ENCODE measurements around the gene DAZAP2. TPM values are rescaled to one million over a fixed set of nuclear protein-coding genes. Genes with fewer than 3 reads are reported as not detected.
"Not testable (repeated sequence)": the region's sequence is repeated elsewhere in the genome, so short reads cannot be mapped to it uniquely, and the experiment has no call there.

The DAZAP2 gene
- total RNA-seq, 4 donors from 2014 or later = 63.3 to 229 (median 192) TPM

DNA sequence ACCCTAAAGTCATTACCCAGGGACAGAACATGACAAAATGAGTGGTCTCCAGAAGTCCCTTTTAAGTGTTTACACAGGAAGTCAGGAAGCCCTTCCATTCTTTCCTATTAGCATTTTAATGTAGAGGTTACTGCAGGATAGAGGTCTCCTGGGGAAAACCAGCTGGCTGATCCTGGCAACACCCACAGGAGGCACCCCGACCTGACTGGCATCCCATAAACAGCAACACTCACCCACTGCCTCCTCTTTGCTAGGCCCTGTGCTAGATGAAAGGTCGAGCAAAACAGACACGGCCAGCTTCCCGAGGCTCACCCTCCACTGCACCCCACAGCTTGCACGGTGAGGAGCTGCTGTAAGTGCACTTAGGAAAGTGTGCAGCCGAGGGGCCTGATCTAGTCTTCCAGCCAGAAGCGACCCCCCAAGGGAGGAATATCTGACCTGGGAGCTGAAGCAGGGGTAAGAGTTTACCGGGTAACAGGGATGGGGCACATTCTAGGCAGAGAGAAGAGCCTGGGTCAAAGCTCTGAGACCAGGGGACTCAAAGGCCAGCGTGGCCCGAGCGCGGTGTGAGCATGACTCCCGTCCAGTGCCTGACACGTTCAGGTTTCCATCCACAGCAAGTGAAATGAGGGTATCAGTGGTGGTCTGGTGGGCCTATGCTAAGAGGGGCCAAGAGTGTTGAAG lies 9.0 kb downstream of the DAZAP2 start:
- TF ChIP-seq POLR2A (IDR thresholded peaks at IDR 0.05) (no peak), CTCF (IDR thresholded peaks at IDR 0.05) (no peak)
- intact Hi-C loops (cut with DNase I; ENCODE audit: low total_unique reads) = loop anchor here (5.0 kb wide), 1 partner anchor 35 kb away; no protein-coding TSS in a partner anchor
- H3K27ac ChIP-seq = no peak overlapping the region

DNA sequence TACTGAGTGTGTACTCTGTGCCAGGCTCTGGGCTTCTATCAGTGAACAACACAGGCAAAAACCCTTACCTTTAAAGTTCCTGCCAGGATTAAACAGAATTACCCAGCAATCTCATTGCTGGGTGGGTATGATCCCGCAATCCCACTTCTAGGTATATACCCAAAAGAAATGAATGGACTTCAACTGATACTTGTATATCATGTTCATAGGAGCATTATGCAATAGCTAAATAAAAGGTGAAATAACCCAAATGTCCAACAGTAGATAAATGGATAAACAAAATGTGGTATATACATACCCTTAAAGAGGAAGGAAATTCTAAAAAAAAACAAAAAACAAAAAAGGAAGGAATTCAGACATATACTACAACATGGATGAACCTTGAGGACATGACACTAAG lies 14.7 kb downstream of the DAZAP2 start:
- H3K27ac ChIP-seq = no peak overlapping the region
- no peak for TF ChIP-seq POLR2A (IDR thresholded peaks at IDR 0.05)
- TF ChIP-seq CTCF (IDR thresholded peaks at IDR 0.05) = no peak
- DNase-seq = no peak
- no peaks in the 10 kb centered on the region for H3K9me3 ChIP-seq
- no peaks in the 10 kb centered on the region for H3K36me3 ChIP-seq
- intact Hi-C loops (cut with DNase I; ENCODE audit: low total_unique reads) = no loop called here
- H3K4me1 ChIP-seq = no peaks in the 10 kb centered on the region
- no peaks in the 10 kb centered on the region for H3K27me3 ChIP-seq
- H3K4me3 ChIP-seq = no peak overlapping the region

More for the DNA sequence above, 9.0 kb downstream of the DAZAP2 start:
- no peaks in the 10 kb centered on the region for H3K4me1 ChIP-seq
- no peaks in the 10 kb centered on the region for H3K27me3 ChIP-seq
- no peak for DNase-seq
- H3K4me3 ChIP-seq = no peak overlapping the region
- H3K36me3 ChIP-seq = no peaks in the 10 kb centered on the region
- no peaks in the 10 kb centered on the region for H3K9me3 ChIP-seq

- intact Hi-C loops (cut with DNase I; ENCODE audit: low total_unique reads) = no loop called here
- Histone ChIP-seq H3K27me3 (no peaks in the 10 kb centered on the region), H3K36me3 (no peaks in the 10 kb centered on the region), H3K27ac (no peak overlapping the region), H3K4me1 (no peaks in the 10 kb centered on the region), H3K9me3 (no peaks in the 10 kb centered on the region), H3K4me3 (no peak overlapping the region)
- no peak for DNase-seq
- TF ChIP-seq POLR2A (IDR thresholded peaks at IDR 0.05) (no peak), CTCF (IDR thresholded peaks at IDR 0.05) (no peak)
Measured at GRCh38 chr12:51254536-51254935, 15.9 kb downstream of the DAZAP2 start.

GRCh38 chr12:51259600-51259999 lies 21.0 kb downstream of the DAZAP2 start:
- H3K4me3 ChIP-seq; intact Hi-C loops (cut with DNase I; ENCODE audit: low total_unique reads); H3K27ac ChIP-seq; H3K36me3 ChIP-seq; H3K27me3 ChIP-seq; H3K4me1 ChIP-seq; H3K9me3 ChIP-seq; DNase-seq: not testable (repeated sequence)

DNA sequence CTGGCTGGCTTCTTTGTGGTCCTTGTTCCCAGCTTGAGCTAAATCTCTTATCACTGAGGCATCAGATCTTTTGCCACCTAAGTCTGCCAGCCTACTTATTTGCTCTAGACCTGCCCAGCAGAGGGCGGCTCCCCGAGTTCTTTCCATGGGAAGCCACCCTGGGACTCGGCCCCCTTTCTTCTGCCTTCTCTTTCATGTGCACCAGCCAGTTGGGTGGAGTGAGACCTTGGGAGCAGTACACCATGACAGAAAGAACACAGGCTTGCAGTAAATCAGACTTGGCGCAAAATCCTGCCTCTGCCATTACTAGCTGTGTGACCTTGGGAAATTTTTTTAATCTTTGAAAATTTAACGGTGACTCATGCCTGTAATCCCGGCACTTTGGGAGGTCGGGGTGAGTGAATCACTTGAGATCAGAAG lies 24.1 kb downstream of the DAZAP2 start:
- Histone ChIP-seq H3K27me3 (no peaks in the 10 kb centered on the region), H3K9me3 (no peaks in the 10 kb centered on the region), H3K4me1 (no peaks in the 10 kb centered on the region), H3K4me3 (no peak overlapping the region), H3K27ac (no peak overlapping the region), H3K36me3 (no peaks in the 10 kb centered on the region)
- intact Hi-C loops (cut with DNase I; ENCODE audit: low total_unique reads) = no loop called here
- DNase-seq = peak in 1 of 2 donors; percentile 44
- TF ChIP-seq CTCF (IDR thresholded peaks at IDR 0.05) = peak in 1 of 4 experiments; percentile 15
- no peak for TF ChIP-seq POLR2A (IDR thresholded peaks at IDR 0.05)

Measured in uterus (tissue), 4 donors.